ENCODE measurements around the gene BCOR. TPM values are rescaled to one million over a fixed set of nuclear protein-coding genes. Genes with fewer than 3 reads are reported as not detected.

The BCOR gene
- total and polyA plus RNA-seq, 2 donors (not counting 1 experiment from before 2014, with no cell fraction given) = 3.0 to 5.8 TPM

- H3K9me3 ChIP-seq (ENCODE audit: control insufficient read depth, insufficient read depth, low read depth, low read length) = no peaks in the 10 kb centered on the region
- H3K4me2 ChIP-seq (ENCODE audit: extremely low read depth, insufficient read depth, low read length) = no peak overlapping the region
- no peak for DNase-seq (ENCODE audit: low read depth in 2 of 2)
- no peaks in the 10 kb centered on the region for H3K27me3 ChIP-seq (ENCODE audit: control insufficient read depth, insufficient read depth, low read length)
- no peak overlapping the region for H2AFZ ChIP-seq (ENCODE audit: low read length)
- H3K27ac ChIP-seq (ENCODE audit: insufficient read depth, low read length) = no peak overlapping the region
- no peaks in the 10 kb centered on the region for H4K20me1 ChIP-seq (ENCODE audit: control insufficient read depth, extremely low read depth, insufficient read depth, low read length)
- no peak overlapping the region for H3K4me3 ChIP-seq (replicated peaks in 1 of 4; ENCODE audit: control extremely low read depth in 1 of 4, insufficient read depth in 1 of 4, low read depth in 3 of 4, low read length in 4 of 4)
- no peaks in the 10 kb centered on the region for H3K79me2 ChIP-seq (ENCODE audit: control insufficient read depth, insufficient read depth, low read length)
- no peak overlapping the region for H3K9ac ChIP-seq (ENCODE audit: insufficient read depth, low read length)
- H3K36me3 ChIP-seq (ENCODE audit: control insufficient read depth, insufficient read depth, low read length) = no peaks in the 10 kb centered on the region
- TF ChIP-seq, protein P1, sequence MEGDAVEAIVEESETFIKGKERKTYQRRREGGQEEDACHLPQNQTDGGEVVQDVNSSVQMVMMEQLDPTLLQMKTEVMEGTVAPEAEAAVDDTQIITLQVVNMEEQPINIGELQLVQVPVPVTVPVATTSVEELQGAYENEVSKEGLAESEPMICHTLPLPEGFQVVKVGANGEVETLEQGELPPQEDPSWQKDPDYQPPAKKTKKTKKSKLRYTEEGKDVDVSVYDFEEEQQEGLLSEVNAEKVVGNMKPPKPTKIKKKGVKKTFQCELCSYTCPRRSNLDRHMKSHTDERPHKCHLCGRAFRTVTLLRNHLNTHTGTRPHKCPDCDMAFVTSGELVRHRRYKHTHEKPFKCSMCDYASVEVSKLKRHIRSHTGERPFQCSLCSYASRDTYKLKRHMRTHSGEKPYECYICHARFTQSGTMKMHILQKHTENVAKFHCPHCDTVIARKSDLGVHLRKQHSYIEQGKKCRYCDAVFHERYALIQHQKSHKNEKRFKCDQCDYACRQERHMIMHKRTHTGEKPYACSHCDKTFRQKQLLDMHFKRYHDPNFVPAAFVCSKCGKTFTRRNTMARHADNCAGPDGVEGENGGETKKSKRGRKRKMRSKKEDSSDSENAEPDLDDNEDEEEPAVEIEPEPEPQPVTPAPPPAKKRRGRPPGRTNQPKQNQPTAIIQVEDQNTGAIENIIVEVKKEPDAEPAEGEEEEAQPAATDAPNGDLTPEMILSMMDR (conservative IDR thresholded peaks at IDR 0.05 in 1 of 2, IDR thresholded peaks at IDR 0.05 in 1 of 2; ENCODE audit: low read depth in 1 of 2, low read length in 2 of 2) = no peak
- no peak for TF ChIP-seq EZH2 (IDR thresholded peaks at IDR 0.05; ENCODE audit: low read length, missing control alignments)
- H3K4me1 ChIP-seq (ENCODE audit: control insufficient read depth, extremely low read depth, insufficient read depth, low read length) = no peaks in the 10 kb centered on the region
Observed at GRCh38 chrX:40122487-40122886, 24.7 kb upstream of the BCOR start.

DNA sequence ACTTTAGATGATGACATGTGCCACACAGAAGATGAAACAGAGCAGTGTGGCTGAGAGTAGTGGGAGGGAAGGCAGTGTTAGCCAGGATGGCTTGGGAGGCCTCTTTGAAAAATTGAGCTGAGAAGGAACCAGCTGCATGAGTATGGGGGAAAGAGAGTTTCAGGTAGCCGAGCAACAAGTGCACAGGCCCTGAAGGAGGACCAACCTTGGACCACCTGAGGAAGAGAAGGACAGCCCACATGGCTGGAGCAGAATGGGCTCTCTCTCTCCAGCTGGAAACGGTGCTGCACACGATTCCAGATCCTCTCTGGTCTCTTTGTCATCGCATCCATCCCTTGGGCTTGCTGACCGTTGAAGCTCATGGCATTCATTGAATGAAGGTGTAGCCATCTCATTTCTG lies 23.9 kb upstream of the BCOR start:
- Histone ChIP-seq H2AFZ (ENCODE audit: low read length) (no peak overlapping the region), H4K20me1 (ENCODE audit: control insufficient read depth, extremely low read depth, insufficient read depth, low read length) (no peaks in the 10 kb centered on the region), H3K4me1 (ENCODE audit: control insufficient read depth, extremely low read depth, insufficient read depth, low read length) (no peaks in the 10 kb centered on the region), H3K9ac (ENCODE audit: insufficient read depth, low read length) (no peak overlapping the region), H3K4me2 (ENCODE audit: extremely low read depth, insufficient read depth, low read length) (no peak overlapping the region), H3K9me3 (ENCODE audit: control insufficient read depth, insufficient read depth, low read depth, low read length) (no peaks in the 10 kb centered on the region), H3K36me3 (ENCODE audit: control insufficient read depth, insufficient read depth, low read length) (no peaks in the 10 kb centered on the region), H3K79me2 (ENCODE audit: control insufficient read depth, insufficient read depth, low read length) (no peaks in the 10 kb centered on the region), H3K27me3 (ENCODE audit: control insufficient read depth, insufficient read depth, low read length) (no peaks in the 10 kb centered on the region), H3K4me3 (replicated peaks in 1 of 4; ENCODE audit: control extremely low read depth in 1 of 4, insufficient read depth in 1 of 4, low read depth in 3 of 4, low read length in 4 of 4) (no peak overlapping the region), H3K27ac (ENCODE audit: insufficient read depth, low read length) (no peak overlapping the region)
- no peak for DNase-seq (ENCODE audit: low read depth in 2 of 2)
- no peak for TF ChIP-seq EZH2 (IDR thresholded peaks at IDR 0.05; ENCODE audit: low read length, missing control alignments)
- TF ChIP-seq, protein P1 (conservative IDR thresholded peaks at IDR 0.05 in 1 of 2, IDR thresholded peaks at IDR 0.05 in 1 of 2; ENCODE audit: low read depth in 1 of 2, low read length in 2 of 2) = no peak

GRCh38 chrX:40120838-40121580 lies 23.3 kb upstream of the BCOR start:
- no peaks in the 10 kb centered on the region for H4K20me1 ChIP-seq (ENCODE audit: control insufficient read depth, extremely low read depth, insufficient read depth, low read length)
- H3K4me2 ChIP-seq (ENCODE audit: extremely low read depth, insufficient read depth, low read length) = no peak overlapping the region
- no peaks in the 10 kb centered on the region for H3K4me1 ChIP-seq (ENCODE audit: control insufficient read depth, extremely low read depth, insufficient read depth, low read length)
- no peaks in the 10 kb centered on the region for H3K79me2 ChIP-seq (ENCODE audit: control insufficient read depth, insufficient read depth, low read length)
- no peak overlapping the region for H2AFZ ChIP-seq (ENCODE audit: low read length)
- no peak overlapping the region for H3K4me3 ChIP-seq (replicated peaks in 1 of 4; ENCODE audit: control extremely low read depth in 1 of 4, insufficient read depth in 1 of 4, low read depth in 3 of 4, low read length in 4 of 4)
- H3K27ac ChIP-seq (ENCODE audit: insufficient read depth, low read length) = no peak overlapping the region
- H3K36me3 ChIP-seq (ENCODE audit: control insufficient read depth, insufficient read depth, low read length) = no peaks in the 10 kb centered on the region
- TF ChIP-seq EZH2 (IDR thresholded peaks at IDR 0.05; ENCODE audit: low read length, missing control alignments) = no peak
- TF ChIP-seq, protein P1 (conservative IDR thresholded peaks at IDR 0.05 in 1 of 2, IDR thresholded peaks at IDR 0.05 in 1 of 2; ENCODE audit: low read depth in 1 of 2, low read length in 2 of 2) = no peak
- DNase-seq (ENCODE audit: low read depth in 2 of 2) = no peak
- H3K9ac ChIP-seq (ENCODE audit: insufficient read depth, low read length) = no peak overlapping the region
- no peaks in the 10 kb centered on the region for H3K9me3 ChIP-seq (ENCODE audit: control insufficient read depth, insufficient read depth, low read depth, low read length)
- H3K27me3 ChIP-seq (ENCODE audit: control insufficient read depth, insufficient read depth, low read length) = no peaks in the 10 kb centered on the region

Measured in fibroblast of lung (primary cell).